ENCODE results near the gene WDFY1.

Gene WDFY1

GRCh38 chr2:223944703-223945531 lies at the start of gene WDFY1:
Gene WDFY1, minus strand, starts transcription at chr2:223945335. Its CDS starts 51 bp downstream, at chr2:223945284.
- peak; percentile 91 for DNase-seq

- DNase-seq = no peak
Measured at GRCh38 chr2:223994562-223995162, 49.5 kb upstream of the WDFY1 start.

GRCh38 chr2:223993634-223994232 lies 48.6 kb upstream of the WDFY1 start:
- DNase-seq = peak; percentile 72

GRCh38 chr2:223991611-223992010 lies 46.5 kb upstream of the WDFY1 start:
- no peak for DNase-seq

GRCh38 chr2:223989856-223990232 lies 44.7 kb upstream of the WDFY1 start:
- no peak for DNase-seq

- DNase-seq = no peak
Measured at GRCh38 chr2:223989206-223989855, 44.2 kb upstream of the WDFY1 start.

- no peak for DNase-seq
Measured at GRCh38 chr2:223981241-223981640, 36.1 kb upstream of the WDFY1 start.

- no peak for DNase-seq
Measured at GRCh38 chr2:223980803-223981202, 35.7 kb upstream of the WDFY1 start.

- no peak for DNase-seq
Measured at GRCh38 chr2:223980397-223980735, 35.2 kb upstream of the WDFY1 start.

GRCh38 chr2:223979730-223980396 lies 34.7 kb upstream of the WDFY1 start:
- DNase-seq = no peak

GRCh38 chr2:223978451-223978850 lies 33.3 kb upstream of the WDFY1 start:
- no peak for DNase-seq

GRCh38 chr2:223976635-223977226 lies 31.6 kb upstream of the WDFY1 start:
- DNase-seq = no peak

- DNase-seq = no peak
Measured at GRCh38 chr2:223973606-223974005, 28.5 kb upstream of the WDFY1 start.

- no peak for DNase-seq
Measured at GRCh38 chr2:223972656-223973102, 27.5 kb upstream of the WDFY1 start.

- DNase-seq = no peak
Measured at GRCh38 chr2:223971731-223972130, 26.6 kb upstream of the WDFY1 start.

GRCh38 chr2:223970343-223971128 lies 25.4 kb upstream of the WDFY1 start:
- DNase-seq = no peak

- no peak for DNase-seq
Measured at GRCh38 chr2:223969856-223970255, 24.7 kb upstream of the WDFY1 start.

GRCh38 chr2:223969315-223969714 lies 24.2 kb upstream of the WDFY1 start:
- no peak for DNase-seq

- DNase-seq = no peak
Measured at GRCh38 chr2:223967981-223968380, 22.8 kb upstream of the WDFY1 start.

GRCh38 chr2:223959688-223960087 lies 14.6 kb upstream of the WDFY1 start:
- no peak for DNase-seq

GRCh38 chr2:223957092-223957851 lies 12.1 kb upstream of the WDFY1 start, which contains the start of gene MRPL44:
Gene MRPL44, plus strand, starts transcription at chr2:223957463. Its CDS starts 10 bp downstream, at chr2:223957473.
- peak; percentile 99 for DNase-seq

All from activated CD8-positive, alpha-beta memory T cell treated with anti-CD3 and anti-CD28 coated beads for 24 hours (primary cell).